ENCODE measurements around the gene FCAR.
"Not testable (repeated sequence)": the region's sequence is repeated elsewhere in the genome, so short reads cannot be mapped to it uniquely, and the experiment has no call there.

Gene FCAR

DNA sequence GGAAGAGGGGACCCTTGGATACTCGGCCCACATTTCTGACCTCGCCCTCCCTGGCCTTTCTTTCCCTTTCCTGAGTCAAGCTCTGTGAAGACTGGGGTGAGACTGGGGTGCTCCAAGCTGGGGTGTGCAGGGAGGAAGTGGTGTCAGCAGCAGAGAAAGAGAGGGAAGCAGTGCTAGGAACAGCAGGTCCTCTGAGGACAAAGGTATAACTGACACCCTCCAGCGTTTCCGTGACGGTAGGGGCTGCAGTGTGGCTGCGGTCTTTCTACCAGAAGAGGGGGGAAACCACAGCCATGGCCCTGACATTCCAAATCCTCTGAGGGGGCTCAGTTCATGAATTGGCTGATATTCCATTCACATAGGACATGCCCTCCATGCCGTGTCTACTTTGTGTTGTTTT lies 22.7 kb upstream of the FCAR start:
- no peaks in the 10 kb centered on the region for H3K9me3 ChIP-seq (ENCODE audit: control insufficient read depth, low read length)
- H3K36me3 ChIP-seq (ENCODE audit: control insufficient read depth, insufficient read depth, low read length) = no peaks in the 10 kb centered on the region
- no peak for DNase-seq
- H3K27ac ChIP-seq (ENCODE audit: insufficient read depth, low read length, poor library complexity, severe bottlenecking) = no peak overlapping the region
- no peaks in the 10 kb centered on the region for H3K4me1 ChIP-seq (ENCODE audit: control insufficient read depth, insufficient read depth, low read length, poor library complexity, severe bottlenecking)
- H3K27me3 ChIP-seq (replicated peaks; ENCODE audit: control insufficient read depth, insufficient read depth, low read length, poor library complexity, severe bottlenecking) = no peaks in the 10 kb centered on the region
- no peak overlapping the region for H3K4me3 ChIP-seq (ENCODE audit: insufficient read depth, low read depth, low read length, poor library complexity, severe bottlenecking)

DNA sequence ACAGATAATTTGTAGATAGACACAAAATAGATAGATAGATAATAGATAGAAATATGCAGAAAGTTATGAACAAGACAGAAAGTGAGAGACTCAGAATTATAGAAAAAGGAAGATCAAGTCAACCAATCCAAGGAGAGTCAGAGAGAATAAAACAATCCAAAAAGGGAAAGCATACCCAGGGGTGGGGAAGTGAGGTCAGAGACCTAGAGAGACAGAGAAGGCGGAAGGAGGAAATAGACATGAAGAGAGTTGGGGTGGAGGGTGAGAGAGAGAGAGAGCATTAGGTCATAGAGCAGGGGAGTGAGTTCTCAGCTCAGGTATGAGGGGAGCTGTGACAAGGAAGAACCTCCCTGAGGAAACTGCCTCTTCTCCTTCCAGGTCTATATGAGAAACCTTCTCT lies 18.8 kb upstream of the FCAR start:
- H3K4me1 ChIP-seq (ENCODE audit: control insufficient read depth, insufficient read depth, low read length, poor library complexity, severe bottlenecking); H3K4me3 ChIP-seq (ENCODE audit: insufficient read depth, low read depth, low read length, poor library complexity, severe bottlenecking); H3K27ac ChIP-seq (ENCODE audit: insufficient read depth, low read length, poor library complexity, severe bottlenecking); H3K9me3 ChIP-seq (ENCODE audit: control insufficient read depth, low read length); H3K27me3 ChIP-seq (replicated peaks; ENCODE audit: control insufficient read depth, insufficient read depth, low read length, poor library complexity, severe bottlenecking); DNase-seq; H3K36me3 ChIP-seq (ENCODE audit: control insufficient read depth, insufficient read depth, low read length): not testable (repeated sequence)

DNA sequence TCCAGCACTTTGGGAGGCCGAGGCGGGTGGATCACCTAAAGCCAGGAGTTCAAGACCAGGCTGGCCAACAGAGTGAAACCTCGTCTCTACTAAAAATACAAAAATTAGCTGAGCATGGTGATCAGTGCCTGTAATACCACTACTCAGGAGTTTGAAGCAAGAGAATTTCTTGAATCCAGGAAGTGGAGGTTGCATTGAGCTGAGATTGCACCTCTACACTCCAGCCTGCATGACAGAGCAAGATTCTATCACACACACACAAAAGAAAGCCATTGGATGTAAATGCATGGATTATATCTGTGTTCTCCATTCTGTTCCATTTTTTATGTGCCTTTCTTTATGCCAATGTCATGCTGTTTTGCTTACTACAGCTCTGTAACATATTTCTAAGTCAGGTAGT lies 15.6 kb upstream of the FCAR start:
- not testable (repeated sequence) for H3K4me1 ChIP-seq (ENCODE audit: control insufficient read depth, insufficient read depth, low read length, poor library complexity, severe bottlenecking); H3K4me3 ChIP-seq (ENCODE audit: insufficient read depth, low read depth, low read length, poor library complexity, severe bottlenecking); H3K27ac ChIP-seq (ENCODE audit: insufficient read depth, low read length, poor library complexity, severe bottlenecking); H3K9me3 ChIP-seq (ENCODE audit: control insufficient read depth, low read length); DNase-seq; H3K27me3 ChIP-seq (replicated peaks; ENCODE audit: control insufficient read depth, insufficient read depth, low read length, poor library complexity, severe bottlenecking); H3K36me3 ChIP-seq (ENCODE audit: control insufficient read depth, insufficient read depth, low read length)

DNA sequence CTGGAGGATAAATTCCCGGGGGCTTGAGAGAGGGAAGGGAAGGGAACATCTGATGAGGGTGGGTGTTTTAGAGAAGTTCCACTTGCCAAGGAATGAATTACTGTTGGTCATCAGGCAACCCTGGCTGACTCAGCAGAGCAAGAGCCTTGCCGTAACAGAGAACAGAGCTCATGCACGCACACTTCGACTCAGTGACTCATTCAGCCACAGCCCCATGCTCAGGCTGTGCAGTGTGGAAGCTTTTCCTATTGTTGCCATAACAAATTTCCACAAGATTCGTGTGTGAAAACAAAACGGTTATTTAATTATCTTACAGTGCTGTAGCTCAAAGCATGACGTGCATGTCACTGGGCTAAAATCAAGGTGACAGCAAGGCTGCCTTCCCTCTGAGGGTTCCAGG lies 14.6 kb upstream of the FCAR start:
- DNase-seq; H3K27me3 ChIP-seq (replicated peaks; ENCODE audit: control insufficient read depth, insufficient read depth, low read length, poor library complexity, severe bottlenecking); H3K27ac ChIP-seq (ENCODE audit: insufficient read depth, low read length, poor library complexity, severe bottlenecking); H3K9me3 ChIP-seq (ENCODE audit: control insufficient read depth, low read length); H3K4me1 ChIP-seq (ENCODE audit: control insufficient read depth, insufficient read depth, low read length, poor library complexity, severe bottlenecking); H3K4me3 ChIP-seq (ENCODE audit: insufficient read depth, low read depth, low read length, poor library complexity, severe bottlenecking); H3K36me3 ChIP-seq (ENCODE audit: control insufficient read depth, insufficient read depth, low read length): not testable (repeated sequence)

DNA sequence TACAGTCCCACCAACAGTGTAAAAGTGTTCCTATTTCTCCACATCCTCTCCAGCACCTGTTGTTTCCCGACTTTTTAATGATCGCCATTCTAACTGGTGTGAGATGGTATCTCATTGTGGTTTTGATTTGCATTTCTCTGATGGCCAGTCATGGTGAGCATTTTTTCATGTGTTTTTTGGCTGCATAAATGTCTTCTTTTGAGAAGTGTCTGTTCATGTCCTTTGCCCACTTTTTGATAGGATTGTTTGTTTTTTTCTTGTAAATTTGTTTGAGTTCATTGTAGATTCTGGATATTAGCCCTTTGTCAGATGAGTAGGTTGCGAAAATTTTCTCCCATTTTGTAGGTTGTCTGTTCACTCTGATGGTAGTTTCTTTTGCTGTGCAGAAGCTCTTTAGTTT lies 10.6 kb upstream of the FCAR start:
- not testable (repeated sequence) for H3K27me3 ChIP-seq (replicated peaks; ENCODE audit: control insufficient read depth, insufficient read depth, low read length, poor library complexity, severe bottlenecking); H3K27ac ChIP-seq (ENCODE audit: insufficient read depth, low read length, poor library complexity, severe bottlenecking); DNase-seq; H3K36me3 ChIP-seq (ENCODE audit: control insufficient read depth, insufficient read depth, low read length); H3K4me1 ChIP-seq (ENCODE audit: control insufficient read depth, insufficient read depth, low read length, poor library complexity, severe bottlenecking); H3K4me3 ChIP-seq (ENCODE audit: insufficient read depth, low read depth, low read length, poor library complexity, severe bottlenecking); H3K9me3 ChIP-seq (ENCODE audit: control insufficient read depth, low read length)

DNA sequence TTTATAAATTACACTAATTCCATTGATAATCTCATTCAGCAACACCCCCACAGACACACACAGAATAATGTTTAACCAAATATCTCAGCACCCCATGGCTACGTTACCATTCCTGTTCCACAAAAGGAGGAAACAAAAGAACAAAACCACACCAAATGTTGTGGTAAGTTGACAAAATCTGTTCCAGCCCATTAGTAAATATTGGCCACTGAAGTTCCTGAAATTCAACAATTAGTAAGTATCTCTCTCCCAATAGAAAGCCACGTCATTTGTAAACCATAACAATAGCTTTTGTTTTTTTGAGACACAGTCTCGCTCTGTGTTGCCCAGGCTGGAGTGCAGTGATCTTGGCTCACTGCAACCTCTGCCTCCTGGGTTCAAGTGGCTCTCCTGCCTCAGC lies 2.3 kb upstream of the FCAR start:
- no peaks in the 10 kb centered on the region for H3K9me3 ChIP-seq (ENCODE audit: control insufficient read depth, low read length)
- DNase-seq = no peak
- H3K36me3 ChIP-seq (ENCODE audit: control insufficient read depth, insufficient read depth, low read length) = no peaks in the 10 kb centered on the region
- no peak overlapping the region for H3K4me3 ChIP-seq (ENCODE audit: insufficient read depth, low read depth, low read length, poor library complexity, severe bottlenecking)
- H3K4me1 ChIP-seq (ENCODE audit: control insufficient read depth, insufficient read depth, low read length, poor library complexity, severe bottlenecking) = no peaks in the 10 kb centered on the region
- H3K27me3 ChIP-seq (replicated peaks; ENCODE audit: control insufficient read depth, insufficient read depth, low read length, poor library complexity, severe bottlenecking) = no peaks in the 10 kb centered on the region
- H3K27ac ChIP-seq (ENCODE audit: insufficient read depth, low read length, poor library complexity, severe bottlenecking) = no peak overlapping the region

DNA sequence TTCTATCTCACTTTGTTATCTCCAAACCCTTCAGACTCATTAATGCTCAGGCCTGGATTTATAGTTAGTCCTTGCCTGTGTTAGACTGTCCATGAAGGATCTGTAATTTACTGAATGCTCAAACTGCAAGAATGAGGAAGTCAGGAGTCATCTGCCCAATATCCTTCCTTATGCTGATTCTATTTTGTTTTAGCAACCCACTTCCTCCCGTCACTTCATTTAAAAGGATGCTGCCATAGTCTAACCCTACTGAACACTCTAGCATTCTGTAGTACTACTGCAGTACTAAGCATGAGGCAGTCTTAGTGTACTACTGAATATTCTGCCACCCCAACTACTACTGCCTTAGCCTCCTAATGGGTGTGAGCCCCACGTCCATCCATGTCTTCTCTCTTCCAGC lies 1.5 kb downstream of the FCAR start:
- DNase-seq = no peak
- Histone ChIP-seq H3K9me3 (ENCODE audit: control insufficient read depth, low read length) (no peaks in the 10 kb centered on the region), H3K27ac (ENCODE audit: insufficient read depth, low read length, poor library complexity, severe bottlenecking) (no peak overlapping the region), H3K27me3 (replicated peaks; ENCODE audit: control insufficient read depth, insufficient read depth, low read length, poor library complexity, severe bottlenecking) (no peaks in the 10 kb centered on the region), H3K4me1 (ENCODE audit: control insufficient read depth, insufficient read depth, low read length, poor library complexity, severe bottlenecking) (no peaks in the 10 kb centered on the region), H3K4me3 (ENCODE audit: insufficient read depth, low read depth, low read length, poor library complexity, severe bottlenecking) (no peak overlapping the region), H3K36me3 (ENCODE audit: control insufficient read depth, insufficient read depth, low read length) (no peaks in the 10 kb centered on the region)

DNA sequence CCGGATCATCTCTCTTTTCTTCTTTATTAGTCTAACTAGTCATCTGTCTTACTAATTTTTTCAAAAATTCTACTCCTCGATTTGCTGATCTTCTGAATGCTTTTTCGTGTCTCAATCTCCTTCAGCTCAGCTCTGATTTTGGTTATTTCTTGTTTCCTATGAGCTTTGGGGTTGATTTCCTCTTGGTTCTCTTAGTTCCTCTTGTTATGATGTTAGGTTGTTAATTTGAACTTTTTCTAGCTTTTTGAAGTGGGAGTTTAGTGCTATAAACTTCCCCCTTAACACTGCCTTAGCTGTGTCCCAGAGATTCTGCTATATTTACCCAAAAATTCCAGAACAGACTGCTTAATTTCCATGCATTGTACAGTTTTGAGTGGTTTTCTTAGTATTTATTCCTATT lies 3.4 kb downstream of the FCAR start:
- no peak for DNase-seq
- Histone ChIP-seq H3K36me3 (ENCODE audit: control insufficient read depth, insufficient read depth, low read length) (no peaks in the 10 kb centered on the region), H3K4me3 (ENCODE audit: insufficient read depth, low read depth, low read length, poor library complexity, severe bottlenecking) (no peak overlapping the region), H3K4me1 (ENCODE audit: control insufficient read depth, insufficient read depth, low read length, poor library complexity, severe bottlenecking) (no peaks in the 10 kb centered on the region), H3K27ac (ENCODE audit: insufficient read depth, low read length, poor library complexity, severe bottlenecking) (no peak overlapping the region), H3K27me3 (replicated peaks; ENCODE audit: control insufficient read depth, insufficient read depth, low read length, poor library complexity, severe bottlenecking) (peaks cover 4% of the 10 kb centered on the region), H3K9me3 (ENCODE audit: control insufficient read depth, low read length) (no peaks in the 10 kb centered on the region)

DNA sequence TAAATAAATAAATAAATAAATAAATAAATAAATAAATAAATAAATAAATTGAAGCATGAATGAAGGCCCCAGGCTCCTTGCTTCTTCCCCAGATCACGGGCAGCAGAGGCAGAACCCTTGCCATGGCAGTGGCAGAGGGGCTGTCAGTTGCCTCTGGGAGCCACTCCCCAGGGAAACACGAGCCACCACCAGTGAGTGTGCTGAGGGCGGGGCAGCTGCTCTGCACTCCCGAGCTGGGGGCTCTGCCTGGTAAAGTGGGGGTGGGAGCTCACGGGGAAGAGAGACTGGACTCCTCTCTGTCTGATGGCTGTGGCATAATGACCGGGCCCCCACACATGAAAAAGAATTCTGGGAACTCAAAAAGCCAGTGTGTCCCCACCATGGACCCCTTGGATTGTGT lies 7.8 kb downstream of the FCAR start:
- no peaks in the 10 kb centered on the region for H3K36me3 ChIP-seq (ENCODE audit: control insufficient read depth, insufficient read depth, low read length)
- H3K27ac ChIP-seq (ENCODE audit: insufficient read depth, low read length, poor library complexity, severe bottlenecking) = no peak overlapping the region
- peaks cover 4% of the 10 kb centered on the region for H3K27me3 ChIP-seq (replicated peaks; ENCODE audit: control insufficient read depth, insufficient read depth, low read length, poor library complexity, severe bottlenecking)
- no peaks in the 10 kb centered on the region for H3K9me3 ChIP-seq (ENCODE audit: control insufficient read depth, low read length)
- H3K4me3 ChIP-seq (ENCODE audit: insufficient read depth, low read depth, low read length, poor library complexity, severe bottlenecking) = no peak overlapping the region
- no peaks in the 10 kb centered on the region for H3K4me1 ChIP-seq (ENCODE audit: control insufficient read depth, insufficient read depth, low read length, poor library complexity, severe bottlenecking)
- no peak for DNase-seq

DNA sequence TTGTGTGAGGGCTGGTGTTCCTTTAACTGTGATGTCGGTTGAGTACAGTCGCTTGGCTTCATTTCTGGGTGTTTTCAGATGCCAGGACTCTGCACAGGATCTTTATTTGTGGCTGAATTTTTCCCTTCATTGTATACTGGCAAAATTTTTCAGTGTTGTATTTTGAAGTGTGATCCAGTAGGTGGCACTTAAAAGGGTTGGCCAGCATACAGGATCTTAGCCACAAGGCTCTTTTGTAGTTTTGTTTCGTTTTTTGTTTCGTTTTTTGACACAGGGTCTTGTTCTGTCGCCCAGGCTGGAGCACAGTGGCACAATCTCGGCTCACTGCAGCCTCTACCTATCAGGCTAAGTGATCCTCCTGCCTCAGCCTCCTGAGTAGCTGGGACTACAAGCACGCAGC lies 8.7 kb downstream of the FCAR start:
- no peak overlapping the region for H3K27ac ChIP-seq (ENCODE audit: insufficient read depth, low read length, poor library complexity, severe bottlenecking)
- no peak for DNase-seq
- no peaks in the 10 kb centered on the region for H3K4me1 ChIP-seq (ENCODE audit: control insufficient read depth, insufficient read depth, low read length, poor library complexity, severe bottlenecking)
- H3K4me3 ChIP-seq (ENCODE audit: insufficient read depth, low read depth, low read length, poor library complexity, severe bottlenecking) = no peak overlapping the region
- H3K36me3 ChIP-seq (ENCODE audit: control insufficient read depth, insufficient read depth, low read length) = no peaks in the 10 kb centered on the region
- no peaks in the 10 kb centered on the region for H3K9me3 ChIP-seq (ENCODE audit: control insufficient read depth, low read length)
- peaks cover 4% of the 10 kb centered on the region for H3K27me3 ChIP-seq (replicated peaks; ENCODE audit: control insufficient read depth, insufficient read depth, low read length, poor library complexity, severe bottlenecking)

DNA sequence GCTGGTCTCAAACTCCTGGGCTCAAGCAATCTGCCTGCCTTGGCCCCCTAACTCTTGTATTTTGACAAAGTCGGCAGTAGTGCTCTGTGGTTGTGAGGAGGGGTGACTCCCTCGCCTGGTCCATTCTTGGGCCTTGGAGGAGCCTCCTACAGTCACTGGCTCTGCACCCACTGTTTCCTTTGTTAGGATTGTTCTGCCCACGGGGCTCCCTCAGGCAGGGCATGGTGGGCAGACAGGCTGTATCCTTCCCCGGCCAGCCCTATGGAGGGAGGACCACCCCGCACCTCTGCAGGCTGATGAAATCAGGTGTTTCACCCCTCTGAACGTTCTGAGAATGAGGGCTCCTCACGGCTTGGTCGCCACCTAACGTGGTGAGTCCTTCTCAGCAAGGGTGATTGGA lies 9.2 kb downstream of the FCAR start:
- DNase-seq = no peak
- no peaks in the 10 kb centered on the region for H3K9me3 ChIP-seq (ENCODE audit: control insufficient read depth, low read length)
- H3K27ac ChIP-seq (ENCODE audit: insufficient read depth, low read length, poor library complexity, severe bottlenecking) = no peak overlapping the region
- no peaks in the 10 kb centered on the region for H3K36me3 ChIP-seq (ENCODE audit: control insufficient read depth, insufficient read depth, low read length)
- peaks cover 4% of the 10 kb centered on the region for H3K27me3 ChIP-seq (replicated peaks; ENCODE audit: control insufficient read depth, insufficient read depth, low read length, poor library complexity, severe bottlenecking)
- no peaks in the 10 kb centered on the region for H3K4me1 ChIP-seq (ENCODE audit: control insufficient read depth, insufficient read depth, low read length, poor library complexity, severe bottlenecking)
- H3K4me3 ChIP-seq (ENCODE audit: insufficient read depth, low read depth, low read length, poor library complexity, severe bottlenecking) = no peak overlapping the region
